Kidney glomerular epithelial cell (primary cell): ENCODE results near the gene TTC28.

Source experiments
- DNase-seq: peaks from one replicate; lab custom pipeline; 2025; lab: John Stamatoyannopoulos, UW

TTC28 gene

DNA sequence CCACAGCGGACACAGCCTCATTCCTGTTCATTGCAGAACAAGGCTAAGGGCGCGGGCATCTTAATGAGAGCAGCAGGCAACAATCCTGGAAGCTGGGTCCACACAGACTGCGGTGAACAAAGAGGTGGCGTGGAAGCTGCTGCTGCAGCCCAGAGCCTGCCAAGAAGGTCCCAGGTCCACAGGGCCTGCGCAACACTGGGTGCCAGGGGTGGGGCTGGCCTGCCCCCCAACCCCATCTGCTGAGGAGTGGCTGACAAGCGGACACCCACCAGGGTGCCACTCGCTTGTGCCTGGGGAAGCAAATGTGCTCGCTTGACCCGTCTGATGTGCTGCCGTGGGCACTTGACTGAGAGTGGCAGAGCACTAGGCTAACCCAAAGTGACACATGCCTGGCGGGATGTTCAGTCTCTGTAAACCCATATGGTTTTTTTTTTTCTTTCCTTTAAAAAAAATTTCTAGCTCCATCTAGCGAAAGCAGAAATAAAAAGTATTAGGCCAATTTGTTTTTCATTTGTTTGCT lies 677.4 kb downstream of the TTC28 start:
- no peak for DNase-seq

DNA sequence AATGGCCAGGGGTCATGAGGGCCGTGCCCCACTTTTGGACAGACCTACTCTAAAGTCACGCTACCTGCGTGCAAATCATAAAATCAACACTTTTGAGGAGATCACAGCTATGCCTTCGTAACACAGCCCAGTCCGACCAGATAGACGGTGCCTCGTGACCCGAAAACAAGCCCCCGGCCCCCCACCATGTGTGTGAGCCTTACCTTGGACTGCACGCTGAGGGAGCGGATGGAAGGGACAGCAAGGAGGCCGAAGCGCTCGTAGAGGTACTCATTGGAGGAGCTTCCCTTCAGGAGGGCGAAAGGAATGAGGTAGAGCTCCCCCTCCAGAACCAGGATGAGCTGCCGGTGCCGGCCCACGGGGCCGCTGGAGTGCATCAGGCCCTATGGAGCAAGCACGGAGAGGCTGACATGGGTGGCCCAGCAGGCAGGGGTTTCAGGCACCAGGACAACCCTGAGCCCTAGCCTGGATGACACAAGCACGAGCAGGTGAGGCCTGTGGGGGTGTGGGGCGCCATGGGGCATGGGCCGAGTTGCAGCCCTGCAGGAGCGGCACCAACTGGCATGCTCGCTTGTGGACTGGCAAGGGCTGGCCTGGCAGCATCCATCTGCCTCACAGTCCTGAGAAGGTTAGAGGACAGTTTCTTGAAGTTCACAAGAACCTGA lies 678.3 kb downstream of the TTC28 start:
- no peak for DNase-seq

DNA sequence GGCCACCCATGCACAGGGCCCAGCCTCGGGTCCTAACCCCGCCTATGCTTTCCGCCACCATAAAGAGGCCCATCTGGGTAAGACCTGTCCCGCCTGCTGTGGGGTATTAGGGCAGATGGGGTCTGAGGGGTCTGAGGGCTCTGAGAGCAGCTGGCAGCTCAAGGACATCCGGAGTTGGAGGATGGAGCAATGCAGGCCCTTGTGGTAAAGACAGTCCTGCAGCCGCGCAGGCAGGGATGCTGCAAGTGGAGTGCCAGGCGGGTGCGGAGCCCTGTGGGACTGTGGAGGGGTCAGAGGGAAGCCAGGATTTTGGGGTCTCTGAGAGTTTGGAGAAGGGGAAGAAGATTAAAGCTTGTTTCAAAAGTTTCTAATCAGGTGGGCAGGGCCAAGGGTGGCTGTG lies 679.3 kb downstream of the TTC28 start:
- DNase-seq = no peak

DNA sequence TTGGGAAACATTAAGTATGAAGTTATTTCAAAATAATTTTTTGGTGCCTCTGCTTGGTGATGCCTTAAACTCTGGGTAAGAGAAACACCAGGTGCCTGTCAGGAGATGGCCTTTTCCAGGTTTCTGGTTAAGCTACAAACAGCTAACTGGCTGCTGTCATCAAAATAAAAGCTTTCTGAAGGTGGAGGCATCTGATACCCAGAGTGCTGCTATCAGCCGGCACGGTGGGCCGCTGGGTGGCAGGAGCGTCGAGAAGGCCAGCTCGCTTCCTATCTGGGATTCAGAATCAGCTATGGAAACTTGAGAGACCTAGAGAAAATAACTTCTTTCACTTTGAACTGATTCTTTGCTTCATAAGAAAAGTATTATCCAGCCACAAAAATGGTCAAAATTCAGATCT lies 679.8 kb downstream of the TTC28 start:
- DNase-seq = no peak

DNA sequence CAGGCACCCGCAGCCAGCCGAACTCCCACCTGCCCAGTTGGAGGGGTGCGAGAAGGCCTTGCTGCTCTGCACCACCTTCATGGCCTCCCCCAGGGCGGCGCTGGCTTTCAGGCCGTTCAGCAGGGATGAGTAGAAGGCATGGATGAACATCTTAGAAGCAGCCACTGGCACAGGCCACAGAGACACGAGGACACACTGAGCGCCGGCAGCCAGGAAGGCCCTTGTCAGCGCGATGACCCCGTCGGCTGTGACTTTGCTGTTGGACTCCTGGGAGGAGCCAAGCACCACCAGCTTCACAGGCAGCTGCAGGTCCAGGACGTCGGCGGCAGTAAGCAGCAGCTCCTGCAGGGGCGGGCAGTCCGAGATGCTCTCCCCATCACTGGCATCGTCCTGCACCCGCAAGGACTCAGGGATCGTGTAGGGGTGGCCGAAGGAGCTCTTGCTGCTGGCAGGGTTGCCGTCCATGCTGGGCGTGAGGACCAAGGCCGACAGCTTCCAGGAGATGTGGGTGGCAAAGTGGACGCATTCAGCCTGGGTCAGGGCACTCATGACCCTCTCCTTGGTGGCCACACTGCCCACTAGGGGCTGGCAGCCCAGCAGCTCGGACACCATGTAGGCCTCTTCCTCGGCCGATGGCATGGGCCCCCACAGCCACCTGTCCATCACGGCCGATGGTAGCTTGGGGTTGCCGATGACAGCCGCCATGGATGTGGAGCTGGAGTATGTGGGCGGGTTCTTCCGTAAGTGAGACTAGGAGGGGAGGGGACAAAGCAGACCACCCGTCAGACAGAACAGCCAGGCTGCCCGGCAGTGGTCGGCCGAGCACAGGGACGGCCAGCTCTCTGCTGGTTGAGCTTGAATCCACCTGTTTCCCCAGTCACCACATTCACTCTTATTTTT lies 680.9 kb downstream of the TTC28 start:
- DNase-seq = no peak

DNA sequence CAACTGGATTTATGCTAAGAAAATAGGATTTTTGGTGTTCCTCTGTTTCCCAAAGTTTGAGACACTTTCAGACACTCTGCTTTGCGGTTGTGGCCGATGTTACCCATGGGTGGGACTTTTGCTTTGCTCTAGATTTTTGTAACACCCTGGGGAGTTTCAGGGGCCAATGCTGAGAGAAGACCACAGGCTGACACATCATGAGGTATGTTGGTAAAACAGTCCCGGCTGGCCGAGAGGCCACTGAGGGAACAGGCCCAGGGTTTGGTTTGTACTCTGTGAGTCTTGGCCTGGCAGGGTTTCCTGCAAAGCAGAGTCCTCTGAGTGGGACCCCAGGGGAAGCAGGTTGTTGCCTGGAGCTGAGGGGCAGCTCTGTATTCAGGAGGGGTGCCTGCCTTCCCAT lies 682.1 kb downstream of the TTC28 start:
- no peak for DNase-seq

DNA sequence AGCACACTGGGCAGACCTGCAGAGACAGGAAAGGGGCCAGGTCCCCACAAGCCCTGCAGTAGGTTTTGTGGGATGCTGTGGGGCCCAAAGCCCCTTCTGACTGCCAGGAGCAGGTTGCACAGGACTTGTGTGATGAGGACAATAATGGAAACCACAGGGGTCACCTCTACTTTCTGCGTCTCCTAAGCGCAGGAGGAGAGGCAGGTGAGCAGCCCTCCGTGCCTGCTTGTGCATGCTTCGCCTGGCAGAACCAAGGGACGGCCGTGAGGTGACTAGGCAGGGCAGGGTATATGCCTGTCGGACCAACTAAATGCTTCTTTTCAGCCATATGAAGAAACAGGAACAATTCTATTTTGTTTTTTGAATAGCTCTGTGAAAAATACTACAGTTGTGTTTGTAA lies 682.7 kb downstream of the TTC28 start:
- DNase-seq = no peak

DNA sequence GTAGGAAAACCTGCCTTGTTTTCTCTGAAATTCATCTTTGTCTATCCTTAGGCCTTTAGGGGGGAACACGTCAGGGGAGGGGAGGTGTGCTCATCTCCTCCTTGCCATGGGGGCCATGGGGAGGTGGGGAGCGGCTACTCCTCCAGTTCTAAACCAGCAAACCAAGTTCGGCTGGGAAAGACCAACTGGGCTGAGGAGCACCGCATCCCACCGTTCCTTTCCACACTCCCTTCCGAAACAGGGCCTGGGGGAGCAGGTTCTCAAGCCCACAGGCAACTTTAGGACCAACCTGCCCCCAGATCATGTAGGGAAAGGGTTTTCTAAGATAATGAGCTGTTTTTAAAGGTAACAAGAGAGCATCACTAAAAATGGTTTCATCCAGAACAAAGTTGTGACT lies 683.1 kb downstream of the TTC28 start:
- DNase-seq = no peak

DNA sequence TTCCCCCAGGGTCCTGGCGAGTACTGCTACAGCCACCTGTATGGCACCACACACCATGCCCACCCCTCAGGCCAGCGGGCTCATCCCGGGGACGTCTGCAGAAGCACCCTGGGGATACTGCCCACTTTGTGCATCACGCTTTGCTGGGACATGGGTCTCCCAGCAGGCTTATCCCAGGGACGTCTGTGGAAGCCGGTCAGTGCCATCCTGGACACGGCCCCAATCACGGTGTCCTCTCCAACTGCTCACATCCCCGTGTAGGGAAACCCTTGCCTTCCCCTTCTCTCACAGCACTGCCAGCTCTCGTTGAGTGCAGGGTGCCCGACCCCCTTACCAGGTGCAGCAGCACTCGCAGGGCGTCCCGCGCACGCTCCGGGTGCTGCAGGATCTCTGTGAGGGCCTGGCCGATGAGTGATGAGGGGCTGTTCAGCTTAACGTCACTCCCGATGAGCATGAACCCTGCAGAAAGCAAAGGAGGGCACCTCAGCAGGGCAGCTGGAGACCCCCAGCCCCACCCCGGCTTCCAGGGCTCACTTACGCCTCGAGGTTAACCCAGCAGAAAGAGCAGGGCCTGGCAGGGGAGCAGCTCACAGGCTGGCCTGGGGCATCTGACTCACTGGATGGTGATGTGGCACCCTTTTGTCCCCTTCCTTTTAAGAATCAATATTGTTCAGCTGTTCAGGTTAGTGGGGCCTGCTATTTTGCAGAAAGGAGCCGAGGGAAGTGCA lies 683.7 kb downstream of the TTC28 start:
- DNase-seq = no peak

DNA sequence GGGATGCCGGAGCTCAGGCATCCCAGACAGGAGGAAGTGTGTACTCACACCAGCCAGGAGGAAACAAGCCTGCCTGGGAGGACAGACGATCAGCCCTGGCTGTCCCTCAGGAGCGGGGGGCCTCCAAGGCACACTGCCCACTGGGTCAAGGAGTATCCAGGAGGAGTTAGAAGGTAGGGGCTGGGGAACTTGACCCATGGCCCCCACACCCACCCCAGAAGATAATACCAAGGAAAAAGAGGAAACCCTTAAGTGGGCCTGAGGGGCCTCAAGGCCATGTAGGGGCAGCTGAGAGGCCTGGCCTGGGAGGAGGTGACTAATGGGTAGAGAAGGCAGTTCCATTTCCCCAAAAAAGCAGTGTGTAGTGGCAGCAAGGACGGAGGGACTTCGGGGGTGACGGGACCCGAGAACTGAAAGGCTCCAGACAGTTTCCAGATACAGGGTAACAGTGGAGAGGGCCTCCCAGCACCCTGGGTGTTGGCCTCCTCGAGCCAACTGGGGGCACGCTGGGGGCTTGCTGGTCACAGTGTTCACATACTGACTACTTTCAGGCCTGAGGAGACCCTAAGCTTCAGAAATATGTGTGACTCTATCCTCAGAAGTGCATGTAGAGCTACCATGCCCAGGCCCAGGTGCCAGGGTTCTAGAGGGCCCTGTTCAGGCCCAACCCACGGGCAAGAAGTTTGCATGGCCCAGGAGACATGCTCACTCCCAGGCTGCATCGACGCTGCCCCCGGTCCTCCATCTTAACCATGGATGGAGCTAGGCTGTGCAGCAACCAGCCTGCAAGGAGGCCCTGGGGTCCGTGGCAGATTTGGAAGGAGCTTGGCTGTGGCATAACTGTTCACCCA lies 684.9 kb downstream of the TTC28 start:
- DNase-seq = no peak

DNA sequence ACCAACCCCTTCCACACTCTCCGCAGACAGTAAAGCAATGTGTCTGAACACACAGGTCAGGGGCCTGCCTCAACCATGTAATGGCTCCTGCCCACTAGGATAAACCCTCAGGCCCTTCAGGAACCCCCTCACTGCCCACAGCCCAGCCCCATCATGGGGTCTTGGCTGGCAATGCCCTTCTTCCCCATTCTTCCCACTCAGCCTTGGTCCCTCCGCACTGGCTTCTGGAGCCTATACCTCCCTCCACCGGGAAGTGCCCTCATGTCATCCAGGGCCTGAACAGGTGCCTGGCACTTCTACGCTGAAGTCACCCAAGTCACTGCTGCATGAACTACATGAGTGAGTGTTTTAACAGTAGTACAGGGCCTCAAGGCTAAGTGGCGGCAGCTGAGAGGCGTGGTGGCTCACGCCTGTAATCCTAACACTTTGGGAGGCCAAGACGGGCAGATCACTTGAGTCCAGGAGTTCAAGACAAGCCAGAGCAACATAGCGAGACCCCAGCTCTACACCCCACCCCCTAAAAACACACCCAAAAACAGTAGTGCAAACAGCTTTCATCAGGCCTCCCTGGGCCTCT lies 685.8 kb downstream of the TTC28 start:
- DNase-seq = no peak

DNA sequence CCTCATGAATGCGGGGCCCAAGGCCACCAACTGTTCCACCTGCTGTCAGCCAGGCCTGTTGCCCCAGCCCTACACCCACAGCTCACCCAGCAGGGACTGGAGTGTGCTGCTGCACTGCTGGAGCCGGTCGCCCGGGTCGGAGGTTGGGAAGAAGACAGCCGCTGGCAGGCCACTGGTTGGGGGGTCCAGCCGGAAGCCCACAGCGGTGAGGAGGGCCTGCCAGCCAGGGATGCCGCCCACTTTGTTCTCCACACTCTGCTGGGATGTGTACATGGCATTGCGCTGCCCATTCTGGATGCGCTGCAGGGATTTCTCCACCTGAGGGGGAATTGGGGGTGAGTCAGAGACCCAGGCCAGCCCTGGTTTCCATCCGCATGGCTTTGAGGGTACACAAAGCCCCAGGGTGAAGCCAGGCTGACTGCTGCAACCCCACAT lies 686.4 kb downstream of the TTC28 start:
- DNase-seq = no peak

DNA sequence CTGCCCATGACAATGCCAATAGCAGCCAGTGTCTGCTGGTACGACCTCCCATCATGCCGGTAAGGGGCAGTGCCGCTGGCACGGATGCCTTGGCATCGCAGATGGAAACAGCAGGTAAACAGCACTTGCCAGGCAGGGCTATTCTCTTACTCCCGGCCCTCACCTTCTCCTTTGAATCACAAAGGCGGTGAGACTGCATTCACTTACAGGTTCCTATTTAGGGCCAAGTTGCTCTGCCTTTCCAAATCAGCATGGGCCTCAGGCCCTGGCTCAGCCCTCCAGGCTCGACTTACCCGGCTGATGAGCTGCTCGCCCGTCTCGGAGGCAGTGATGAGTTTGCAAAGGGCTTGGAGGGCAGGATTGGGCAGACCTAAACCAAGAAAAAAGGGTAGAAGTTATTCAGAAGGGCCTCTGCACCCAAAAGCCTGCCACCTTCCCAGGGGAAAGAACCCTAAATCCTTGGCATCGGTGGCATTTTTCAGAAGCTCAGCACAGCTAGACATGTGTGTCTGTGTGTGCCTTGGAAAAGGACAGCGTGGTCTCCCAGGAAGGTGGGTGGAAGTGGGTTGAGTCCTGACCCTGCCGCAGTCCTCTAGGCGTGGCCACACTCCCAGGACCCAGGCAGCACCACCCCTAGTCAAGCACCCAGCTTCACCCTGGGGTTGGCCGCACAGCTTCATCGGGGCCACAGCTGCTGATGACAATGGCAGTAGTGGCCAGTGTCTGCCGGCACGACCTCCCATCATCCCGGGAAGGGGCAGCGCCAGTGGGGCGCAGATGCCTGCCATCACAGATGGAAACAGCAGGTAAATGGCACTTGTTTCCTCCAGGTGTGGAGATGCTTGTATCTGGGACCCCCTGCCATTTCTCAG lies 687.1 kb downstream of the TTC28 start:
- no peak for DNase-seq

DNA sequence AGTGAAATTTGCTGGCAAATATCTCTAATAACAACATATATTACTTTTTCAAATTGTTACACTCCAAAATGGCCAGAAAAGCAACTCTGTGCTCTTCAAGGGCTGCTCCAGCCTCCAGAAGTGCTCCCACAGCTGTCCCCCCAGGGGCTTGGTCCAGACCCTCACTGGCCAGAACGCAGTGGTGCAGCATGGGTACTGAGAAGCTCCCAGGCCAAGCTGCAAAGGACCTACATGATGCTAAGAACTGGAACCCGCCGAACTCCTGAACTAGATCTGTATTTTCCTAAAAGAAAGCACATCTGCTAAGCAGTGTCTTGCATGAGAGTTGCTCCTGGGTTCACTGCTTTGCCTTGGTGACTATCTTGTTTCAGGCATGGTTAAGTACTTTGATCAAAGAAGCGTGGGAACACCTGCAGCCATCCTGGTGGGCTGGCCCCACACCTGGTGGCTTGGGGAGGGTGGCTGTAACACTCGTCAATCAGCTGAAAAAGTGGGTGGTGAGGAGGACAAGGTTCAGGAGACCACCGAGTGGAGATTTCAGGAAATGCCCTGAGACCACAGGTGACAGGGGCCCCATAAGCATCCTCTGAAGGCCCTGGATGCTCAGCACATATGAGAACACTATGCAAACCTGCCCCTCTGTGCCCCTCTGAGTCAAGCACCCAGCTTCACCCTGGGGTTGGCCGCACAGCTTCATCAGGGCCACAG lies 687.9 kb downstream of the TTC28 start:
- no peak for DNase-seq

DNA sequence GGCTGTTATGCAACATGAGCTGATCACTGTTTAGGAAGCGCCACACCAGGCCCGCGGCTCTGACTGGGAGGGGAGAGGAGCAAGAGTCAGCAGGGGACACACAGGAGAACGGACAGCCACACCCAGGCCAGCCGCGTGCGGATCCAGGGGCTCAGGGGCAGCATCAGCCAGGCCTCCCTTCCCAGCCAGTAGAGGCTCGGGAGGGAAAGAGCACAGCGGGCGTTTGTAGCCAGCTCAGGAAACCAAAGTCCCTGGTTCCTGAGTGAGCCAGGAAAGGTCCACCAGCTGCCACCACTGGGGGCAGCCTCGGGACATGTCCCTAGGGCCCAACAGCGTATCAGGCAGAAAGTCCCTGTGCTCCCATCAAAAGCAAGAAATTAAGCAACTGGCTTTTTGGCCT lies 688.8 kb downstream of the TTC28 start:
- no peak for DNase-seq

DNA sequence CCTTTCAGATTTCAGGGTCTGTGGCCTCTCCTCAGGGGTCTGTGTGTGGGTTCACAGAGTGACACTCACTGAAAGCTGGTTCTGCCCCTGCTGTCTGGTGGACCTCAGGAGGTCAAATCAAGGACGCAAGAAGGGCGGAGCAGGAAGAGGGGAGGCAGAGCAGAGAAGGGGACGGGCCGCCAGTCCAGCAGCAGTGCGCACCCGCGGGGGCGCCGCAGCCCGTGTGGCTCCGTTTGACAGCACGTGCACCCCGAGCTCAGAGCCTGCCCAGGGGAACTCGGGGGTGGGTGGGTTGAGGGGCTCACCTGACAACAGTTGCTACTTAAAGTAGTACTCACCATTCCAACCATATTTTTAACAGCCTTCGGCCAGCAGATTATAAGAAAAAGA lies 689.2 kb downstream of the TTC28 start:
- no peak for DNase-seq

DNA sequence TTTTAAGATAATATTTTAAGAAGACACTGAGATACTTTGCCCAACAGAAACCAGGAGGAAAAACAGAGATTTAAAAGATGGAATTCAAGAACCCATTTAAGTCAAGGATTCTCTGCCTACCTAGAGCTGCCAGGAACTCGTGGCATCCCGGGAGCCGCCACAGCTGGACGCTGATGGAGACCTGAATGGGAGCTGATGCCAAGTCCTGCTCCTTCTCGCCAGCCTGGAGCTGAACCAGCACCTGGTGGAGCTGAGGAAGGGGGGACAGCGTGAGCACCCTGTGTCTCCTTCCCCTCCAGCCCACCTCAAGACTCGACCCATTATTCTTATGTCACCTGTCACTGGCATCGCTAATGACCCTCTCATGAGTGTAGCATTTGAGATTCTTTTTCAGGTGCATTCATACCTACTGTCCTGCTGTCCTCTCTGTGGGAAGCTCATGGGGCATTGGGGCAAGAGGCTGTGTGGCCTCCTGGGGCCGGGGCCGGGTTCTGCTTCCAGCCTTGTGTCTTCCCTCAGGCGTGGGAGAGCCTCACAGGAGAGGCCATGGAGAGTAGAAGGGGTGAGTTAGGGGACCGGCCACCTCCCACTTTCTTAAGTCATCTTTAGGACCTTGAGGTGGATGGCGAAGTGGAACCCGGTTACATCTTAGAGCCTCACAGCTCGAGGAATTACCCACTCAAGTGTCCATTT lies 689.7 kb downstream of the TTC28 start:
- no peak for DNase-seq

DNA sequence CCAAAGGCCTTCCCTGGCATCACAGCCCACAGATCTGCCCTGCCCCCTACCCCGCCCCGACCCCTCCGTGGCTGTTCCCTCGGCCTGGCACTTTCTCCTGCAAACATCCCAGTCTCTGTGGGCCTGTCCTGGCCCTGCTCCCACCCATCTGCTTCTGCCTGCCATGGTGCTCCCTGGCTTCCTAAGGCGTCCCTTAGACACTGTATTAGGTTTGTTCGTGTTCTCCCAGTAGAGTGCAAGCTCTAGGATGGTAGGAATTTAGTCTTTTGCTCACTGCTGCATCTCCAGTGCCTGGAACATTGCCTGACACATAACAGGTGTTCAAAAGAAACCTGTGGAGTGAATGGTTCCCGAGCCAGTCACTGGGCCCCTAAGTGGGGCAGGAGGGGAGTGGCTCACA lies 690.9 kb downstream of the TTC28 start:
- no peak for DNase-seq

DNA sequence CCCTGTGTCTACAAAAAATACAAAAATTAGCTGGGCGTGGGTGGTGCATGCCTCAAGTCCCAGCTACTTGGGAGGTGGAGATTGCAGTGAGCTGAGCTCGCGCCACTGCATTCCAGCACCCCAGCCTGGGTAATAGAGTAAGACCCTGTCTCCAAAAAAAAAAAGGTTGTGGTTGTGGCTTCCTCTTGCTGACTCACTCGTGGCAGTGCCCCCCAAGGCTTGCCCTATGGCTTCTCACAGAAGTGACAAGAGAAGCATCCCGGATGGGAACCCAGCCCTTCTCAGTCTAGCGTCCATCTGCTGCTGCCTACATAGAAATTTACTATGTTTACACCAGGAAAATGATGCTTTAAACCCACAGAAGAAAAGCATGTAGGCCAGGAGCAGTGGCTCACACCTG lies 692.1 kb downstream of the TTC28 start:
- peak; percentile 43 for DNase-seq
